Retina (tissue), 1 donor: ENCODE measurements around the gene LTBP1.
A peak's percentile ranks its signal among the peaks of the same experiment; 100 is the strongest.

Experiments
- DNase-seq: peaks from one replicate; pipeline ENCODE4 v3.0.0-alpha.2; 2016

LTBP1 gene

GRCh38 chr2:33014268-33014667 lies 67.5 kb downstream of the LTBP1 start:
- DNase-seq: no peak

- DNase-seq: no peak
Observed at GRCh38 chr2:33015421-33016142, 68.8 kb downstream of the LTBP1 start.

GRCh38 chr2:33018271-33018670 lies 71.5 kb downstream of the LTBP1 start:
- DNase-seq: no peak

- no peak for DNase-seq
Observed at GRCh38 chr2:33019796-33020195, 73.0 kb downstream of the LTBP1 start.

GRCh38 chr2:33020883-33021282 lies 74.1 kb downstream of the LTBP1 start:
- DNase-seq: no peak

GRCh38 chr2:33021542-33022227 lies 74.9 kb downstream of the LTBP1 start:
- DNase-seq: no peak

GRCh38 chr2:33022395-33022985 lies 75.7 kb downstream of the LTBP1 start:
- DNase-seq: no peak

GRCh38 chr2:33022989-33023727 lies 76.4 kb downstream of the LTBP1 start:
- DNase-seq: no peak

GRCh38 chr2:33023728-33024500 lies 77.2 kb downstream of the LTBP1 start:
- DNase-seq: no peak

- DNase-seq: no peak
Observed at GRCh38 chr2:33024758-33025157, 78.0 kb downstream of the LTBP1 start.

GRCh38 chr2:33029459-33029858 lies 82.7 kb downstream of the LTBP1 start:
- DNase-seq: no peak

- no peak for DNase-seq
Observed at GRCh38 chr2:33029926-33030325, 83.2 kb downstream of the LTBP1 start.

GRCh38 chr2:33030326-33030725 lies 83.6 kb downstream of the LTBP1 start:
- DNase-seq: no peak

GRCh38 chr2:33032245-33032644 lies 85.5 kb downstream of the LTBP1 start:
- no peak for DNase-seq

- DNase-seq: peak; percentile 80
Observed at GRCh38 chr2:33033606-33034081, 86.9 kb downstream of the LTBP1 start.

GRCh38 chr2:33034784-33035183 lies 88.0 kb downstream of the LTBP1 start:
- DNase-seq: no peak

GRCh38 chr2:33038230-33038629 lies 91.5 kb downstream of the LTBP1 start:
- no peak for DNase-seq

- no peak for DNase-seq
Observed at GRCh38 chr2:33038799-33039198, 92.0 kb downstream of the LTBP1 start.

- DNase-seq: no peak
Observed at GRCh38 chr2:33040541-33040940, 93.8 kb downstream of the LTBP1 start.

GRCh38 chr2:33042265-33042664 lies 95.5 kb downstream of the LTBP1 start:
- DNase-seq: no peak

GRCh38 chr2:33042819-33043218 lies 96.1 kb downstream of the LTBP1 start:
- DNase-seq: no peak

GRCh38 chr2:33047939-33048338 lies 101.2 kb downstream of the LTBP1 start:
- no peak for DNase-seq
